22Rv1 (cell line): ENCODE results near the gene IL17B.

Experiments
- H3K27ac ChIP-seq: fragments of 450-650 bp; 2 replicates; pipeline ENCODE4 v1.5.1; 2017
- CTCF ChIP-seq: fragments of 450-650 bp; IDR thresholded peaks from 2 replicates; pipeline ENCODE4 v1.5.1; 2017; ENCODE audit warnings: mild to moderate bottlenecking
- ZFX ChIP-seq: fragments of 450-650 bp; IDR thresholded peaks from 2 replicates; pipeline ENCODE4 v1.6.1; 2017; ENCODE audit warnings: antibody characterized with exemption, borderline replicate concordance

Gene IL17B

GRCh38 chr5:149419532-149419858, 40.4 kb upstream of the IL17B start:
- TF ChIP-seq CTCF (no peak), ZFX (no peak)
- no peak overlapping the region for H3K27ac ChIP-seq

GRCh38 chr5:149418910-149419531, 39.9 kb upstream of the IL17B start:
- H3K27ac ChIP-seq = no peak overlapping the region
- TF ChIP-seq ZFX = no peak
- no peak for TF ChIP-seq CTCF

- TF ChIP-seq ZFX (no peak), CTCF (no peak)
- H3K27ac ChIP-seq = no peak overlapping the region
Observed at GRCh38 chr5:149417711-149418368, 38.7 kb upstream of the IL17B start.

GRCh38 chr5:149416987-149417710, 38.1 kb upstream of the IL17B start:
- H3K27ac ChIP-seq = no peak overlapping the region

GRCh38 chr5:149415066-149415967, 36.2 kb upstream of the IL17B start:
- TF ChIP-seq CTCF (no peak), ZFX (no peak)
- H3K27ac ChIP-seq = no peak overlapping the region

More at GRCh38 chr5:149416987-149417710, 38.1 kb upstream of the IL17B start:
- TF ChIP-seq CTCF (no peak), ZFX (no peak)

- TF ChIP-seq ZFX (no peak), CTCF (no peak)
- H3K27ac ChIP-seq = no peak overlapping the region
Observed at GRCh38 chr5:149414405-149415065, 35.4 kb upstream of the IL17B start.
